HepG2 (cell line): Measurements from ENCODE around the gene TPTE2. TPM values are rescaled to one million over a fixed set of nuclear protein-coding genes. Genes with fewer than 3 reads are reported as not detected.

Source experiments
- ARNT2 ChIP-seq: sonication (generic); formaldehyde crosslinking; IDR thresholded peaks from 2 replicates; pipeline ENCODE4 v1.8.0; 2022; ENCODE audit warnings: mild to moderate bottlenecking, low read depth, missing genetic modification reagents, moderate library complexity
- CCAR2 ChIP-seq: fragments of 200-400 bp; formaldehyde crosslinking; optimal IDR thresholded peaks from 2 replicates; pipeline ENCODE3; 2018; ENCODE audit warnings: low read depth, mild to moderate bottlenecking, low read length, moderate library complexity
- CHD4 ChIP-seq: fragments of 200-600 bp; sonication (generic); IDR thresholded peaks from 2 replicates; pipeline ENCODE4 v1.7.0; 2017; ENCODE audit warnings: mild to moderate bottlenecking, low read length, borderline replicate concordance
- DMAP1 ChIP-seq: IDR thresholded peaks from 2 replicates; pipeline ENCODE4 v1.6.1; 2016
- HNF4A ChIP-seq: sonication (generic); formaldehyde crosslinking; IDR thresholded peaks from 2 replicates; pipeline ENCODE4 v1.4.0; 2020; ENCODE audit warnings: missing genetic modification reagents
- MEIS1 ChIP-seq: sonication (generic); formaldehyde crosslinking; IDR thresholded peaks from 2 replicates; pipeline ENCODE4 v1.9.0; 2021; ENCODE audit warnings: mild to moderate bottlenecking, missing genetic modification reagents, moderate library complexity, borderline replicate concordance
- MEIS2 ChIP-seq: sonication (generic); formaldehyde crosslinking; IDR thresholded peaks from 2 replicates; pipeline ENCODE4 v1.9.0; 2021; ENCODE audit warnings: mild to moderate bottlenecking, missing genetic modification reagents
- NFE2L2 ChIP-seq: fragments of 150-350 bp; IDR thresholded peaks from 2 replicates; pipeline ENCODE4 v1.6.1; 2014; ENCODE audit warnings: low read length
- NR2F6 ChIP-seq, 2 experiments: IDR thresholded peaks; 2 replicates each; pipeline ENCODE4 v1.6.1; 2016; ENCODE audit warnings: antibody characterized with exemption in 1 of 2, mild to moderate bottlenecking in 1 of 2
- PHB2 ChIP-seq: fragments of 450-650 bp; IDR thresholded peaks from 2 replicates; pipeline ENCODE4 v1.6.1; 2018; ENCODE audit not compliant: partially characterized antibody
- RBM39 ChIP-seq: fragments of 200-400 bp; formaldehyde crosslinking; IDR thresholded peaks from one replicate; pipeline ENCODE4 v1.6.1; 2018; ENCODE audit warnings: antibody characterized with exemption, mild to moderate bottlenecking, low read depth, low read length; ENCODE audit not compliant: poor library complexity, severe bottlenecking
- SIX4 ChIP-seq: sonication (generic); formaldehyde crosslinking; IDR thresholded peaks from 2 replicates; pipeline ENCODE4 v1.4.0; 2020; ENCODE audit warnings: missing genetic modification reagents
- SRSF9 ChIP-seq: fragments of 200-400 bp; formaldehyde crosslinking; IDR thresholded peaks from 2 replicates; pipeline ENCODE4 v1.6.1; 2018; ENCODE audit warnings: borderline replicate concordance, mild to moderate bottlenecking, low read depth, low read length; ENCODE audit not compliant: insufficient read depth, poor library complexity, severe bottlenecking
- ZFX ChIP-seq: sonication (generic); formaldehyde crosslinking; IDR thresholded peaks from 2 replicates; pipeline ENCODE4 v1.4.0; 2020; ENCODE audit warnings: mild to moderate bottlenecking, low read depth, missing genetic modification reagents, moderate library complexity
- ZNF232 ChIP-seq: sonication (generic); formaldehyde crosslinking; IDR thresholded peaks from 2 replicates; pipeline ENCODE4 v1.4.0; 2020; ENCODE audit warnings: missing genetic modification reagents, borderline replicate concordance
- ZNF292 ChIP-seq: sonication (generic); formaldehyde crosslinking; IDR thresholded peaks from 2 replicates; pipeline ENCODE4 v1.8.1; 2022; ENCODE audit warnings: mild to moderate bottlenecking, low read depth, missing genetic modification reagents, borderline replicate concordance
- ZNF337 ChIP-seq: sonication (generic); formaldehyde crosslinking; IDR thresholded peaks from 2 replicates; pipeline ENCODE4 v1.5.1; 2020; ENCODE audit warnings: missing genetic modification reagents, low read depth, mild to moderate bottlenecking, borderline replicate concordance
- ZNF510 ChIP-seq: sonication (generic); formaldehyde crosslinking; IDR thresholded peaks from 2 replicates; pipeline ENCODE4 v1.4.0; 2020; ENCODE audit warnings: low read depth, mild to moderate bottlenecking, missing genetic modification reagents
- ZNF589 ChIP-seq: sonication (generic); formaldehyde crosslinking; conservative IDR thresholded peaks from 2 replicates; pipeline ENCODE4 v1.8.0; 2022; ENCODE audit warnings: mild to moderate bottlenecking, moderate library complexity, missing genetic modification reagents
- ZNF614 ChIP-seq: IDR thresholded peaks from 2 replicates; pipeline ENCODE4 v1.6.1; 2018; ENCODE audit warnings: missing biosample characterization, missing genetic modification reagents, inconsistent platforms, borderline replicate concordance
- ZNF720 ChIP-seq: sonication (generic); formaldehyde crosslinking; IDR thresholded peaks from 2 replicates; pipeline ENCODE4 v1.4.0; 2020; ENCODE audit warnings: missing genetic modification reagents
- polyA plus RNA-seq, 8 experiments: library from polyadenylated mRNA; depleted of rRNA in 3 of 8; stranded (reverse) in 7 of 8; unstranded in 1 of 8; fragments of >200 nt; fragmentation: Illumina TruSeq in 4 of 8; extraction: Trizol in 4 of 8; gene quantifications; 2 replicates each; pipeline versions ENCODE4 v1.2.1 to v1.2.3, GENCODE V29; 2011 to 2016; ENCODE audit warnings: low read depth in 4 of 8, missing spikeins in 1 of 8, mixed read lengths in 1 of 8; ENCODE audit not compliant: insufficient read depth in 1 of 8
- total RNA-seq, 5 experiments: library from RNA; depleted of rRNA; stranded (reverse); fragments of >200 nt; fragmentation: Illumina TruSeq; extraction: Trizol; gene quantifications; 2 replicates each; pipeline ENCODE4 v1.2.3, GENCODE V29; 2016; ENCODE audit warnings: low read depth in 1 of 5
- TF ChIP-seq, protein P1 (sequence below): sonication (generic); formaldehyde crosslinking; IDR thresholded peaks from one replicate; pipeline ENCODE4 v1.5.1; 2020; ENCODE audit warnings: mild to moderate bottlenecking, missing genetic modification reagents; ENCODE audit errors: not compliant biosample characterization

The TPTE2 gene
- total and polyA plus RNA-seq, 2 of the 13 experiments (the other 11 are each of a cell fraction or from before 2014, with no cell fraction given), result 0.07 TPM; not detected in 1

DNA sequence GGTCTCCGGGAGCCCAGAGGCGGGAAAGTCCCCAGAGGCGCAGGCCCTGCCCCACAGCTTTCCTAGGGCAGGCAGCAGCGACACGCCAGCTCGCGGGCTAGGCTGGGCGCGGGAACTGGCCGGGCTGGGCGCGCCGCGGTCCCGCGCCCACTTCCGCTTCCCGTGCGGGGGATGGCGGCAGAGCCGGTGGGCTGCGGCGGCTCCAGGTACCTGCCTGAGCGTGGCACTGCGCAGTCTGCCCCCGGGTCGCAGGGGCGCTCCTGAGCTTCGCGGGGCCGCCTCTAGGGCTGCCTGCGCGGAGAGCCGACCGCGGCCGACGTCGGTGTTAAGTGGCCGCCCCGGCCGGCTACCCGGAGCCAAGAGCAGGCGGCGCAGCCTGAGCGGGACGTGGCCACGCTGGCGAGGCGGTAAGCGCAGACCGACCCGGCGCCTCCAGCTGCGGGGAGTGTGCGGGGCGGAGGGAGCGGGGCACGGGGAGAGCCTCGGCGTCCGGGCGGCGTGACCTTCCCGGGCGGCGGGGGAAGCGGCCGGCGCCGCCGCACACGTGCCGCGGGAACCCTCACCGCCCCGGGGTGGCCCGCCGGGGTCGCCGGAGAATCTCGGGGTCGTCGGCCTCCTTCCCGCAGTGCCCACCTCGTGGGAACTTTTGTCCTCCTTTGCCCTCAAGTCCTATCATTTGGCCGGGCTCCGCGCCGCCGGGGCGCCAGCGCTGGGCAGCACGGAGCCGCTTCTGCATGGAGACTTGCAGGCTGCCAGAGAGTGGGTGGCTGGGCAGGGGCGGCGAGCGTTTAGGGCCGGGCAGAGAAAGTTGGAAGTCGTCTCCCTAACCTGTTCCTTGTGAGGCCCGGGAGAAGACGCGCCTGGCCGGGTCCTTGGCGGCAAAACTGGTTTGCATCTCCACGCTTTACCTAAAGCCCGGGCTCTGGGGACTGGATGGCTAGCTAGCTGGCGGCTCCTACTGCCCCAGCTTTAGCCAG is 40.7 kb upstream of the TPTE2 start (continued):
- TF ChIP-seq, protein P1, sequence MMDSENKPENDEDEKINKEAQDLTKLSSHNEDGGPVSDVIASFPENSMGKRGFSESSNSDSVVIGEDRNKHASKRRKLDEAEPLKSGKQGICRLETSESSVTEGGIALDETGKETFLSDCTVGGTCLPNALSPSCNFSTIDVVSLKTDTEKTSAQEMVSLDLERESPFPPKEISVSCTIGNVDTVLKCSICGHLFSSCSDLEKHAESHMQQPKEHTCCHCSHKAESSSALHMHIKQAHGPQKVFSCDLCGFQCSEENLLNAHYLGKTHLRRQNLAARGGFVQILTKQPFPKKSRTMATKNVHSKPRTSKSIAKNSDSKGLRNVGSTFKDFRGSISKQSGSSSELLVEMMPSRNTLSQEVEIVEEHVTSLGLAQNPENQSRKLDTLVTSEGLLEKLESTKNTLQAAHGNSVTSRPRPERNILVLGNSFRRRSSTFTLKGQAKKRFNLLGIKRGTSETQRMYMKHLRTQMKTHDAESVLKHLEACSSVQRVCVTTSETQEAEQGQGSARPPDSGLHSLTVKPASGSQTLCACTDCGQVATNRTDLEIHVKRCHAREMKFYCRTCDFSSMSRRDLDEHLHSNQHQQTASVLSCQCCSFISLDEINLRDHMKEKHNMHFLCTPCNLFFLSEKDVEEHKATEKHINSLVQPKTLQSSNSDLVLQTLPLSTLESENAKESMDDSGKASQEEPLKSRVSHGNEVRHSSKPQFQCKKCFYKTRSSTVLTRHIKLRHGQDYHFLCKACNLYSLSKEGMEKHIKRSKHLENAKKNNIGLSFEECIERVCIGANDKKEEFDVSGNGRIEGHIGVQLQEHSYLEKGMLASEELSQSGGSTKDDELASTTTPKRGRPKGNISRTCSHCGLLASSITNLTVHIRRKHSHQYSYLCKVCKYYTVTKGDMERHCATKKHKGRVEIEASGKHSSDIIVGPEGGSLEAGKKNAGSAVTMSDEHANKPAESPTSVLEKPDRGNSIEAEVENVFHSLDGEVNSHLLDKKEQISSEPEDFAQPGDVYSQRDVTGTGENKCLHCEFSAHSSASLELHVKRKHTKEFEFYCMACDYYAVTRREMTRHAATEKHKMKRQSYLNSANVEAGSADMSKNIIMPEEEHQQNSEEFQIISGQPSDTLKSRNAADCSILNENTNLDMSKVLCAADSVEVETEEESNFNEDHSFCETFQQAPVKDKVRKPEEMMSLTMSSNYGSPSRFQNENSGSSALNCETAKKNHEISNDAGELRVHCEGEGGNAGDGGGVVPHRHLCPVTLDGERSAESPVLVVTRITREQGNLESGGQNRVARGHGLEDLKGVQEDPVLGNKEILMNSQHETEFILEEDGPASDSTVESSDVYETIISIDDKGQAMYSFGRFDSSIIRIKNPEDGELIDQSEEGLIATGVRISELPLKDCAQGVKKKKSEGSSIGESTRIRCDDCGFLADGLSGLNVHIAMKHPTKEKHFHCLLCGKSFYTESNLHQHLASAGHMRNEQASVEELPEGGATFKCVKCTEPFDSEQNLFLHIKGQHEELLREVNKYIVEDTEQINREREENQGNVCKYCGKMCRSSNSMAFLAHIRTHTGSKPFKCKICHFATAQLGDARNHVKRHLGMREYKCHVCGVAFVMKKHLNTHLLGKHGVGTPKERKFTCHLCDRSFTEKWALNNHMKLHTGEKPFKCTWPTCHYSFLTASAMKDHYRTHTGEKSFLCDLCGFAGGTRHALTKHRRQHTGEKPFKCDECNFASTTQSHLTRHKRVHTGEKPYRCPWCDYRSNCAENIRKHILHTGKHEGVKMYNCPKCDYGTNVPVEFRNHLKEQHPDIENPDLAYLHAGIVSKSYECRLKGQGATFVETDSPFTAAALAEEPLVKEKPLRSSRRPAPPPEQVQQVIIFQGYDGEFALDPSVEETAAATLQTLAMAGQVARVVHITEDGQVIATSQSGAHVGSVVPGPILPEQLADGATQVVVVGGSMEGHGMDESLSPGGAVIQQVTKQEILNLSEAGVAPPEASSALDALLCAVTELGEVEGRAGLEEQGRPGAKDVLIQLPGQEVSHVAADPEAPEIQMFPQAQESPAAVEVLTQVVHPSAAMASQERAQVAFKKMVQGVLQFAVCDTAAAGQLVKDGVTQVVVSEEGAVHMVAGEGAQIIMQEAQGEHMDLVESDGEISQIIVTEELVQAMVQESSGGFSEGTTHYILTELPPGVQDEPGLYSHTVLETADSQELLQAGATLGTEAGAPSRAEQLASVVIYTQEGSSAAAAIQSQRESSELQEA (CRISPR knock-in tag), result no peak
- TF ChIP-seq MEIS1 (peak; percentile 27; the same call in 1 of the 2 replicates), ZNF232 (CRISPR knock-in tag) (no peak), RBM39 (peak; percentile 48), ZNF614 (CRISPR knock-in tag) (0 out of 2 replicates have a peak, but pooled peaks have one; percentile 18), SIX4 (CRISPR knock-in tag) (no peak), DMAP1 (CRISPR knock-in tag) (peak; percentile 74), CCAR2 (no peak), HNF4A (CRISPR knock-in tag) (no peak), PHB2 (no peak), NFE2L2 (no peak), ZNF292 (CRISPR knock-in tag) (peak; percentile 76; the same call in 1 of the 2 replicates), CHD4 (no peak), ZNF589 (CRISPR knock-in tag) (no peak), SRSF9 (no peak), ZNF720 (CRISPR knock-in tag) (no peak), ZFX (CRISPR knock-in tag) (peak; percentile 69), ZNF510 (CRISPR knock-in tag) (0 out of 2 replicates have a peak, but pooled peaks have one; percentile 43), NR2F6 (IDR thresholded peaks at IDR 0.05) (no peak), NR2F6 (CRISPR knock-in tag; IDR thresholded peaks at IDR 0.05) (no peak), MEIS2 (CRISPR knock-in tag) (no peak; the same call in 1 of the 2 replicates), ZNF337 (CRISPR knock-in tag) (no peak), ARNT2 (CRISPR knock-in tag) (peak; percentile 82; the same call in 1 of the 2 replicates)
